HG03196 (cell line): Measurements from ENCODE around the gene PKD1.

Source experiments
- ATAC-seq: cut with Tn5 transposase; IDR thresholded peaks from one replicate; pipeline ENCODE4 v1.9.1; 2021; ENCODE audit not compliant: unreplicated experiment

PKD1 gene

GRCh38 chr16:2056681-2057407, 78.9 kb downstream of the PKD1 start:
- no peak for ATAC-seq

GRCh38 chr16:2056077-2056476, 79.6 kb downstream of the PKD1 start:
- no peak for ATAC-seq

- no peak for ATAC-seq
These were observed 81.0 kb downstream of the PKD1 start for GRCh38 chr16:2054543-2055245.

GRCh38 chr16:2053897-2054296, 81.8 kb downstream of the PKD1 start:
- ATAC-seq, result no peak

- no peak for ATAC-seq
These were observed 82.5 kb downstream of the PKD1 start for GRCh38 chr16:2053211-2053610.

GRCh38 chr16:2048116-2048543, 87.6 kb downstream of the PKD1 start:
- peak; percentile 13 for ATAC-seq

GRCh38 chr16:2047330-2048115, 88.2 kb downstream of the PKD1 start, which contains the start of the genes NTHL1 and TSC2:
NTHL1 (minus strand) TSS chr16:2047834; CDS start chr16:2047823, 11 bp downstream.
TSC2 (plus strand) TSS chr16:2047985; CDS start chr16:2048616, 631 bp downstream.
- peak; percentile 90 for ATAC-seq

GRCh38 chr16:2046893-2047329, 88.8 kb downstream of the PKD1 start:
- ATAC-seq, result no peak

- no peak for ATAC-seq
These were observed 89.5 kb downstream of the PKD1 start for GRCh38 chr16:2045965-2046892.

GRCh38 chr16:2044541-2044940, 91.2 kb downstream of the PKD1 start:
- ATAC-seq, result no peak

GRCh38 chr16:2043667-2044451, 91.8 kb downstream of the PKD1 start:
- no peak for ATAC-seq

GRCh38 chr16:2042986-2043666, 92.6 kb downstream of the PKD1 start:
- ATAC-seq, result no peak

GRCh38 chr16:2042171-2042985, 93.3 kb downstream of the PKD1 start:
- no peak for ATAC-seq

- no peak for ATAC-seq
These were observed 94.7 kb downstream of the PKD1 start for GRCh38 chr16:2040787-2041522.

- no peak for ATAC-seq
These were observed 95.5 kb downstream of the PKD1 start for GRCh38 chr16:2040041-2040786.

- ATAC-seq, result no peak
These were observed 96.2 kb downstream of the PKD1 start for GRCh38 chr16:2039274-2040031.
